Stimulated activated CD4-positive, alpha-beta T cell treated with anti-CD3 and anti-CD28 coated beads, Interleukin-4, amount 100 ng/mL, for 24 hours (primary cell): Measurements from ENCODE around the gene SPANXD.
"Not testable (repeated sequence)": the region's sequence is repeated elsewhere in the genome, so short reads cannot be mapped to it uniquely, and the experiment has no call there.

ENCODE experiments used
- DNase-seq: peaks from one replicate; pipeline ENCODE4 v3.0.0-alpha.2; 2020

The SPANXD gene, protein sequence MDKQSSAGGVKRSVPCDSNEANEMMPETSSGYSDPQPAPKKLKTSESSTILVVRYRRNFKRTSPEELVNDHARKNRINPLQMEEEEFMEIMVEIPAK

GRCh38 chrX:141698639-141699038, at the start of gene SPANXD:
SPANXD (minus strand) TSS chrX:141698739; CDS start chrX:141698405, 334 bp downstream.
- not testable (repeated sequence) for DNase-seq

DNA sequence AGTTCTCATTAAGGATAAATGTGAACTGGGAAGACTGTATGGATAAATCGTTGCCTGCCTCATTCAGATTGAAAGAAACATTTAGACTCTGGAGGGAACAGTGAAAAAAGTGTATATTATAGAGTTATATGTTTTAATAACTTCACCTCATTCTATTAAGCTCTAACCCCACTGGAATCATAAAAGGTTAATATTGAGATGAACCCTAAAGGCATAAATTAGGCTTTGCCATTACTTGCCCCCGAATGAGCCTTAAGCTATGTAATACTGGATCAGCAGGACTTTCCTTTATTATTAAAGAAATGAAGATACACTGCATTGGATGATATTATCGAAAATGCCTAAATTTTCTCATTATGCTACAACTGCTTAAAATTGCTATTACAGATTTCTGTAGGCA, 44.1 kb upstream of the SPANXD start:
- no peak for DNase-seq

GRCh38 chrX:141736656-141737055, 38.1 kb upstream of the SPANXD start:
- DNase-seq, result no peak

- no peak for DNase-seq
Observed at GRCh38 chrX:141733371-141733770, 34.8 kb upstream of the SPANXD start.

- DNase-seq, result no peak
Observed at GRCh38 chrX:141732031-141732430, 33.5 kb upstream of the SPANXD start.

GRCh38 chrX:141724186-141724585, 25.6 kb upstream of the SPANXD start:
- no peak for DNase-seq

GRCh38 chrX:141714680-141715079, 16.1 kb upstream of the SPANXD start:
- no peak for DNase-seq

DNA sequence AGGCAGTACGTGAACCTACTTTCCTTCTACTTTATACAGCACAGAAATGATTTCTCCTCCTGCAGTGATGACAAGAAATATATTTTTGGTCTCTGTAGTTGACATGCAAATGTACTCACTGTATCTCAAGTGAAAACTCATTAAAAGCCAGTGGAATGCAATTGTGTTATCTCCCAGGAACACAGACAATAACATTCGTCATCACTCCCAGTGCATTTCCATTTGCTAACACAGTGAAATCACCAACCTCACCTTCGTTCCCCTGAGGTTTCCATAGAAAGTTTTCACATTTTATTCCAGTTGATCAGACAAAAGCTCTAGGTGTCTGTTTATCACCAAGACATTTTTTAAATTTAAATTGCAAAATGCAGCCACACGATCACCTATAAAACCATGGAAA, 2.5 kb upstream of the SPANXD start:
- DNase-seq, result no peak

DNA sequence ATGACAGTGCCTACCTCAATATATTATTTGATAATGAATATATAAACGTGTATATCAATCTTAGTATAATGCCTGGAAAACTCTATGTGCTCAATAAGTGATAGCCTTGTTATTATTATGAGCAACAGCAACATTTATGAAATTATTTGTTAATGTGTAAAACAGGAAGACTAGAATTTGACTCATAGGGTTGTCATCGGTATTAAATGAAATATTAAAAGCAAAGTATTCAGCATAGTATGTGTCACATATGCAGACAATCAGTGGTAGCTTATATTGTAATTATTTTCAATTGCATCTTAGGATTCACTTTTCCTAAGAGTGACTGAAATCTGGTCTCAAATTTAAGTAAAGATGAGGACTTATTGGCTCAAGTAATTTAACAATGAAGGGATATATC, 24.6 kb downstream of the SPANXD start:
- no peak for DNase-seq

DNA sequence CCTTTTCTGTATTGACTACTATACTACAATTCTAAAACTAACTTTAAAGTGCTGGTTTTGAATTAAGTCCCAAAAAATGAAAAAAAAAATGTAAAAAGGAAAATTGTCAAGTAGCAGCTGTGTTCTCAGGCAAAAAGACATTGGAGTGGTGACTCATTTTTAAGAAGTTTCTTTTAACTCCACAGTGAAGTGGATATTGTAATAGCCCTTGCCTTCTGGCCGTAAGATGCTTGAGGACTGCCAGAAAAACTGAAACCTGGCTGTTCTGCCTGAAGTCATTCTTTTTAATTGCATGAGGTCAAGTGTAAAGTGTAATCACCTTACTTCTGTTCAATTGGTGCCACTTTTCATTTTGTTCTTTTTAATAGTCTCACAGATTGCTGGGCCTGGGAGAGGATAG, 28.9 kb downstream of the SPANXD start:
- DNase-seq, result no peak

DNA sequence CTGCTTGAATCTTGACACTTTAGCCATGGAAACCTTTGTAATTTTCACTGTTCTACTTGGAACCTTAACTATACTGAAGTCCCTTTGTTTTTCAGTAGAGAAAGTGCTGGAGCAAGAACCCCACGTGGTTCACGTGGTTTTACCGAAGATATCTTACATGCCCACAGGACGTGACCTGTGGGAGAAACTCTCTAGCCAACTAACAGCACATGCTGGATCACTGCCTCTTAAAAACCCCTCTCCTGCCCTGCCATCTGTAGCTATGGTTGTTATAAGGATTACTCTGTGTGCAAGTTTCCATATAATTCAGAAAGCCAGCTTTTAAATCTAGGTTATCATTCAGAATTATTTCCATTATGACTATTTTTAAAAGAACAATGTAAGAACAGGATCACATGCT, 30.2 kb downstream of the SPANXD start:
- DNase-seq, result no peak

DNA sequence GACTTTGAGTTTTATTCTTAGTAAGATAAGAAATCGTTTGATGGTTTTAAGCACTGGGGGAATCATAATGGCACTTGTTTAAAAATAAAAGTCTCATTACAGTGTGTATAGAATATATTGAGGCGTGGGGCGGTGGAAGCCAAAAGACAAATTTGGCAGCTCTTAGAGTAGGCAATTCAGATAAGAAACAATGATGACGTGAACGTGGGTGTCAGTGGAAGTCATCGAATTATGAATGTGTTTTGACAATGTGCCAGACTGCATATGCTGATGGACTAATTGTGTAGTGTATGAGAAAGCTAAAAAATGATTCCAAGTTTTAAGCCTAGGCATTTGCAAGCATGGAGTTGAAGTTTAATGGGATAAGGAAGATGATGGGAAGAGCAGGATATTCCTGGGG, 35.8 kb downstream of the SPANXD start:
- DNase-seq, result no peak

- no peak for DNase-seq
Observed at GRCh38 chrX:141652286-141652685, 46.3 kb downstream of the SPANXD start.
